IPS-11a (cell line): Measurements from ENCODE around the gene NR2F1-AS1.

Experiments used
- H3K4me3 ChIP-seq: one replicate; pipeline ENCODE4 v1.5.1; 2013; ENCODE audit warnings: low read depth, low read length, control low read depth

NR2F1-AS1 gene

GRCh38 chr5:93589829-93590215 lies 8.8 kb upstream of the NR2F1-AS1 start:
- no peak overlapping the region for H3K4me3 ChIP-seq

GRCh38 chr5:93589152-93589828 lies 8.3 kb upstream of the NR2F1-AS1 start:
- no peak overlapping the region for H3K4me3 ChIP-seq

- no peak overlapping the region for H3K4me3 ChIP-seq
Observed at GRCh38 chr5:93588352-93589151, 7.5 kb upstream of the NR2F1-AS1 start.

GRCh38 chr5:93587597-93588351 lies 6.8 kb upstream of the NR2F1-AS1 start:
- no peak overlapping the region for H3K4me3 ChIP-seq

- H3K4me3 ChIP-seq = no peak overlapping the region
Observed at GRCh38 chr5:93586736-93587596, 5.9 kb upstream of the NR2F1-AS1 start.

- H3K4me3 ChIP-seq = no peak overlapping the region
Observed at GRCh38 chr5:93585767-93586385, 4.9 kb upstream of the NR2F1-AS1 start.

- peak overlapping the region; percentile 4 for H3K4me3 ChIP-seq
Observed at GRCh38 chr5:93585041-93585766, 4.2 kb upstream of the NR2F1-AS1 start.

GRCh38 chr5:93584596-93585040 lies 3.6 kb upstream of the NR2F1-AS1 start:
- no peak overlapping the region for H3K4me3 ChIP-seq

- H3K4me3 ChIP-seq = peak overlapping the region; percentile 13
Observed at GRCh38 chr5:93583768-93584595, 3.0 kb upstream of the NR2F1-AS1 start.

GRCh38 chr5:93583439-93583767 lies 2.4 kb upstream of the NR2F1-AS1 start:
- H3K4me3 ChIP-seq = no peak overlapping the region

GRCh38 chr5:93582677-93583438 lies 1.8 kb upstream of the NR2F1-AS1 start, which contains the start of gene NR2F1:
TSS of gene NR2F1 (plus strand) at chr5:93583222. CDS start at chr5:93585024, 1,802 bp downstream.
- H3K4me3 ChIP-seq = peak within 1 kb of the TSS; percentile 13

GRCh38 chr5:93582167-93582462 lies 1.1 kb upstream of the NR2F1-AS1 start:
- H3K4me3 ChIP-seq = no peak overlapping the region

GRCh38 chr5:93580063-93580926 lies 724 bp downstream of the NR2F1-AS1 start:
- no peak overlapping the region for H3K4me3 ChIP-seq

GRCh38 chr5:93579692-93580062 lies 1.3 kb downstream of the NR2F1-AS1 start:
- H3K4me3 ChIP-seq = no peak overlapping the region

- H3K4me3 ChIP-seq = no peak overlapping the region
Observed at GRCh38 chr5:93578813-93579691, 2.0 kb downstream of the NR2F1-AS1 start.
